NOMO-1 treated with dmso at 0.1 percent for 144 hours (cell line): ENCODE measurements around the gene RIOX2.
"Not testable (repeated sequence)": the region's sequence is repeated elsewhere in the genome, so short reads cannot be mapped to it uniquely, and the experiment has no call there.

Source experiments
- DNase-seq: peaks from one replicate; lab custom pipeline; 2025; ENCODE audit not compliant: unreplicated experiment; lab: John Stamatoyannopoulos, UW

RIOX2 gene

GRCh38 chr3:97971679-97972567 is at the start of gene RIOX2:
TSS of gene RIOX2 (minus strand) at chr3:97972431. CDS start at chr3:97967593, 4,838 bp downstream.
- peak; percentile 68 for DNase-seq

- DNase-seq: no peak
Observed at GRCh38 chr3:98020412-98020811, 48.2 kb upstream of the RIOX2 start.

DNA sequence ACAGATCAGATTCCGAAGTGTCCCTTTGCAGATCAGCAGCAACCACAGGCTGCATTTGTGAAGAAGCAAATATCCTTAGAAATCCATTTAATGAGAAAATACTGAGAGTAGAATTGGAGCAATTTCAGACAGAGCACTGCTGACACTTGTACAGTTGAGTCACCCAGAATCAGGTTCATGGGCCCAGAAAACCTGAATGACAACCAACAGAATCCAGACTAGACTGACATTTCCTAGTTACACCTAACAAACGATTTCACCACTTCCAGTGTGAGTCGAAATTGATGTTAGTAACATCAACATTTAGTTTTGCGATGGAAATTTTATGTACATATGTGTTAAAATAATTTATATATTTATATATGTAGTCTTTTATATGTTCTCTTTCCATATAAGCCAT is 46.1 kb upstream of the RIOX2 start:
- DNase-seq: no peak

DNA sequence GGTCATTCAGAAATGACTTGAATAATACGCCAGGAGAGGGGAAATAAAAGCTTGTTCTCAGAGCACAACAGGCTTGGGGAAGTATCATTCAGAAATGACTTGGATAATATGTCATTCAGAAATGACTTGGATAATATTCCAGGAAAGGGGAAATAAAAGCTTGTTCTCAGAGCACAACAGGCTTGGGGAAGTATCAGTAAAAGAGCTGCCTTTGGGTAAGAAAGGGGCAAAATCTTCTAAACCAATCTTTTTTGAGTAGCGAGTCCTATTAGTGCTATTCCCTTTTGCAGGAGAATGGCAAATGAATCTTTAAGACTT is 42.0 kb upstream of the RIOX2 start:
- no peak for DNase-seq

- no peak for DNase-seq
Observed at GRCh38 chr3:98013411-98014267, 41.4 kb upstream of the RIOX2 start.

GRCh38 chr3:98012979-98013378 is 40.7 kb upstream of the RIOX2 start:
- no peak for DNase-seq

- DNase-seq: not testable (repeated sequence)
Observed at GRCh38 chr3:98010883-98011449, 38.7 kb upstream of the RIOX2 start.

GRCh38 chr3:98010194-98010882 is 38.1 kb upstream of the RIOX2 start:
- DNase-seq: no peak

DNA sequence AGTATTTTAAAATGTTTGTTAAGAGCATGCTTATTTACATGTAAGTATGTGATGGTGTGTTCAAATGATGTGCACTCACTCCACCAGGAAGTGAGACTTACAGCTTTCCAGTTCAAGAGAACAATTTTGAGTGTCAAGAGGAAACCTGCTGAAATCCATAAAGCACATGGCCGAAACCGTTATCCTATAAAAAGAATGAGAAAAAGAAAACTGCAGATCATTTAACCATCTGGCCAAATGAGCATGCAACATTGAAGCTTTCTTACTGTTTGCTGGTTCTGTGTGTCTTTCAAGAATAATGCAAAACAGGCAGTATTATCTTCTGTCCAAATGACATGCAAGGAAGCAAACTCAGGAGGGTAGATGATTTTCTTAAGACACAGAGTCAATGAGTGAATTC is 36.6 kb upstream of the RIOX2 start:
- DNase-seq: no peak

DNA sequence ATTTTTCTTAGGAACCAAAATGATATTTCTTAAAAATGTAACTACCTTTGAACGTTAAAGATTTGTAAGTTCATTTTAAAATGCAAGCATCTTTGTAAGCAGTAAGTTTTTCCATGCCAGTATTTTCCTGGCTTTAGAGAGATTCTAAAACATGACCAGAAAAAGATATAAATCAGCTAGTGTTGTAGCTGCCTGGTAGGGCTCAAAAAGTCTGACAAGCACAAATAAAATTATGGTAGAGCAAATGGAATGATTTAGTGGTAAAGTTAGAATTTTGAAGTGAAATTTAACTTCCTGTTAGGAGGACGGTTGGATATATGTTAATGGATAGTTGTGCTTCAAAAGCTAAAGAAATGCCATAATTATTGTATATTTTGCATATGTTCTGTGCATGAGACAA is 33.2 kb upstream of the RIOX2 start:
- no peak for DNase-seq

DNA sequence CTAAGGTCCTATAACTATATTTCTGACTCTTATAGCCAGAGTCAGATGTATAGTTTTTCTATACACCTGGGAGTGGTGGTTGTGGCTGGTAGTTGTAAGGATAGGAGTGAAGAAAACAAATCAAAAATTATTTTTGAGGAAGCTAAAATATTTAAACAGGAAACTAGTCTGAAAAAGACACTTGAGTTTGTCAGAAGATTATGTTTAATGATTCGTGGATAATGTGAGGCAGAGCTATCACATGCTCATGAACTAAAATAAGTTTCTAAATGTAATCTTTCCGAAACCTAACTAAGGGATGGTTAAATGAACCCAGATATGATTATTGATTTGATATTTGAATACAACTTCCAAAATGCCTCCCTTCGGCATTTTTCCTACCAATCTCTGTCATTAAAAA is 32.5 kb upstream of the RIOX2 start:
- DNase-seq: no peak

- DNase-seq: peak; percentile 51
Observed at GRCh38 chr3:98003306-98003969, 31.2 kb upstream of the RIOX2 start.

GRCh38 chr3:98002717-98003116 is 30.5 kb upstream of the RIOX2 start:
- DNase-seq: no peak

DNA sequence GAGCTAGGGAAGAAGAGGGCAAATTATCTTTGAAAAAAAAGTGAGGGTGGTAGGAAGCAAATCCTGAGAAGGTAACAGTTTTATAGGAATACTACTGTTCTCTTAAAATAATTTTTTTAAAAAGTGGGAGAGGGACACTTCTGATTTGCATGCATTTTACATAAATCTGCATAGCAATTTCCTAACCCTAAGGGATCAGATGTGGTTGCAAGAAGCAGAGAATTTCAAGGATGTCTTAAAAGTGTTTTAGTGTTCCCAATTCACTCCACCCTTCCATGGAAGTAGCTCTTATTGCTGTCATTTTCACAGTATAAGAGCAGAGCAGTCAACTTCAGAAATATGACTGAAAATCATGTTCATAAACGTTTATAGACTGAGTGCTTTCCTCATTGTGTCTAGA is 27.8 kb upstream of the RIOX2 start:
- no peak for DNase-seq

DNA sequence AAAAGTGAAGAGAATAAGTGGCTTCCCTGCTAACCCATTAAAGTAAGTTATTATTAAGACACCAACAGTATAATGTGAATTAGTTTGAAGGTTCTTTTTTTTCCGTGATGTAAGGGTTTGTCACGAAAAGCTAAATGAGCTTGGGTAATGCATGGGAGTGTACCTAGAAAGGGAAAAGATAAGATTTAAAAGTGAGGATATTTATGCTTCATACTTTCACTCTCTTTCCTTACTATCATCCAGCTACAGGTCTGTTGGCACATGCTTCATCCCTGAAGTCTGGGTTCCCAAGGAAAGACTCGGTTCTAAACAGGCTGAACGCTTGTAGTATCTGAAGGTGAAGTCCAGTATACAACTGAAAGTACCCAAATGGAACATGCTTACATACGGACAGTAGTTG is 26.9 kb upstream of the RIOX2 start:
- no peak for DNase-seq

DNA sequence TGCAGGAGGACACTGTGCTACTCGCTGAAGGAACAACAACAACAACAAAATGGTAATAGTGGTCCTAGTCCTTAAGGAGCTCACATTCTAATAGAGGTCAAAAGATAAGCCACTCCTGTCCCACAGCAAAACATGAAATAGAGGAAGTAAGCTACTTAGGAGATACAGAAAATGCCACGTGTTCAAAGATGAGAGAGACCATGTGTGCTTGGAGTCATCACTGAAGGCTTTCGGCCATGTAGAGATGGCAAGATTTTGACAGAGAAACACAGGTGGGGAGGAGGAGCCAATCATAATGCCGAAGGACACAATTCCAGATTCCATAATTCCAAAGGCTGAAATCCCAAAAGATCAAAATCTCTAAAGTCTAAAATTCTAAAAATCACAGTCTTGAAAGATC is 24.8 kb upstream of the RIOX2 start:
- no peak for DNase-seq

DNA sequence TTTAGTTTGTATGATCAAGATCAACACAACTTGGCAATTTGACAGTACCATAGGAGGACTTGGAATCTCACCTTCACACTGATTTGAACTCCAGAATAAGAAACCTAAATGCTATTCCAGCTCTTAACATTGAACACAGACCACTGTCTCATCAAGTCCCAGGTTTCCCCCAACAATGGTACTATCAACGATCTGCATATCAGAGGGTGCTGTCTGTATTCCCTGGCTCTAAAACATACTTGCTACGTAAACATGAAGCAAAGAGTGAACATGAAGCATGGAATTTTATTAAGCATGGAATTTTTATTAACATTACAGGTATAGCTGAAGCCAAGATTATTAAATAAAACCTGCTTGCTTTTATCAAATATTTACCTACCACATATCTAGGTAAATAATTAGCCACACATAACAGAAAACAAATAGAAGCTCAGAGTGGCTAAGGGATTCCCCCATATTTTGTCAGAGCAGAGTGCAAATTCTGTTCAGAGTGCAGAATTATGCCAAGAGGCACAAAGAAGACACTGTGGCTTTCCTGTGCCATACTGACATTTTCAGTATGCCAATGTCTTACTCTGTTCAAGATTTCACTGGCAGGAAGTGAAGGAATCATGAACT is 22.2 kb upstream of the RIOX2 start:
- no peak for DNase-seq

DNA sequence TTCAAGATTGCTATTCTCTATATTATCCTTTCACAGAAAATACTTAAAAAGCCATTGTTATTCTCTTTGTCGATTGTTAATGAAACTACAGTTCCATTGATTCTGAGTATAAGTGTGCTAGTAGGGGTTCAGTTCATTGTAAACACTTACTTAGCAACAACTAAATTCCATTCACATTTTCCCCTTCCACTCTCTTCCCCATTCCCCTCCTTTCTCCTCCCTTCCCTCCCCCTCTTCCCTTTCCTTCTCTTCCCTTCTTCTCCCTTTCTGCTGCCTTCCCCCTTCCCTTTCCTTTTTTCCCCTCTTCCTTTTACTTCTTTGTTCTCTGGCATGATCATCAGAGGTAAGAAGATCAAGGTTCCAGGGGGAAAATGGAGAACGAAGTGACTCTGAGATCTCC is 21.3 kb upstream of the RIOX2 start:
- no peak for DNase-seq

DNA sequence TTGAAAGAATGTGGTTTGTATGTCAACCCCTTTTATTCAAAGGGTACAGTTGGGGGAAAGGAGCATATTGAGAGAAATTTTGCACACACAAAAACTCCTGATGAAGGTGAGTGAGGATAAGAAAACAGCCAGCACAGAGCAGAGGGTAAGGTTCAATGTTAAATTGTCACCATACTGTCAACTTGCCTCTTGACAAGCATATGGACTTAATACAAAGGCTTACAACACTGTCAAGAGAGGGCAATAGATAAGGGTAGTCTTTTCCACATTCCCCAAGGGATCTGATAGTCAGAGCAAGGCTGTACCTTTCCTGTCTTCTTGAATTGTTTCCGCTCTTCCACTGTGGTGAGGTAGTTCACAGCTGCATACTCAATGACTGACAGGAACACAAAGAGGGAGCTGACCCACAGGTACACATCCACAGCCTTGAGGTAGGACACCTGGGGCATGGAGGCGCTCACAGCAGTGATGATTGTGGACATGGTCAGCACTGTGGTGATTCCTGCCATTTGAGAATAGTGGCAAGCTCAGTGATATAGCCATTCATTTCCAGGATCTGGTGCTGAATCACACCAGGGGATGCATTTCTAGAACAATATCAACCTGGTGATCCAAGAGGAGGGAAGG is 20.4 kb upstream of the RIOX2 start:
- DNase-seq: no peak

GRCh38 chr3:97991293-97991682 is 19.1 kb upstream of the RIOX2 start:
- DNase-seq: no peak
